AG04449 (cell line): ENCODE data around the gene MLKL.

ENCODE experiments used
- CTCF ChIA-PET: fragments of 350-600 bp; formaldehyde crosslinking; extraction: SDS; loops from one replicate; lab custom pipeline; 2021; ENCODE audit warnings: antibody characterized with exemption; lab: Yijun Ruan, JAX
- POLR2A ChIA-PET: fragments of 400-600, 350-600 bp; formaldehyde crosslinking; extraction: SDS; loops from one replicate; lab custom pipeline; 2020; ENCODE audit warnings: antibody characterized with exemption, inconsistent platforms; lab: Yijun Ruan, JAX
- DNase-seq: peaks from one replicate; pipeline ENCODE4 v3.0.0-alpha.2; 2010; ENCODE audit warnings: low read depth, low spot score
- H3K4me3 ChIP-seq: 2 replicates; pipeline ENCODE4 v1.5.1; 2011; ENCODE audit warnings: low read depth, mild to moderate bottlenecking, control low read depth, low read length
- TF ChIP-seq, protein P1 (sequence below): IDR thresholded peaks from one replicate; pipeline ENCODE4 v1.5.1; 2011; ENCODE audit warnings: mild to moderate bottlenecking, moderate library complexity, low read length, control low read depth, inconsistent platforms; ENCODE audit not compliant: insufficient read depth; ENCODE audit errors: missing control alignments

The MLKL gene

DNA sequence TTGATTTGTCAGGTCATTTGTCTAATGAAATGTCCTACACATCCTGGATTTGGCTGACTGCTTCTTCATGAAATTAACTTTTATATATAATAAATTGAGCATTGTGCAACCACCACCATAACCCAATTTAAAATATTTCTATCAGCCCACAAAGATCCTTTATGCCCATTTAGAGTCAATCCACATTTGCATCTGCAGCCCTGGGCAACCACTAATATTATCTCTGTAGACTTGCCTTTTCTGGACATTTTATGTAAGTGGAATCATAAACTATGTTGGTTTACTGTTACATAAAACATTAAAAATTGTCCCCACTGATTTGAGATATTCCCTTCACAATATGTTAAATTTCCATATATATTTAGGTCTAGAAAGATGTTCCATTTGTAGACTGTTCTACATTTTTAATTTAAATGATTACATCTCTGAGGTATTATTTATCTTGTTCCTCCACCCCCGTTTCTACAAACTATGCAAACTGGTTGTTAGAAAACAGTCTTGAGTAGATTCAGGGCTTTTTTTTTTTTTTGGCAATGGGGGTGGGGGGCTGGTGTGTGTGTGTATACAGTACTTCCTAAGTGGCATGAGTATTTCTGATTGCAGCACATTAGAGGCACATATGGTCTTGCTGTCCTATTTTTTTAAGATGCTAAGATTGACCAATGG, 50.7 kb downstream of the MLKL start:
- TF ChIP-seq, protein P1, sequence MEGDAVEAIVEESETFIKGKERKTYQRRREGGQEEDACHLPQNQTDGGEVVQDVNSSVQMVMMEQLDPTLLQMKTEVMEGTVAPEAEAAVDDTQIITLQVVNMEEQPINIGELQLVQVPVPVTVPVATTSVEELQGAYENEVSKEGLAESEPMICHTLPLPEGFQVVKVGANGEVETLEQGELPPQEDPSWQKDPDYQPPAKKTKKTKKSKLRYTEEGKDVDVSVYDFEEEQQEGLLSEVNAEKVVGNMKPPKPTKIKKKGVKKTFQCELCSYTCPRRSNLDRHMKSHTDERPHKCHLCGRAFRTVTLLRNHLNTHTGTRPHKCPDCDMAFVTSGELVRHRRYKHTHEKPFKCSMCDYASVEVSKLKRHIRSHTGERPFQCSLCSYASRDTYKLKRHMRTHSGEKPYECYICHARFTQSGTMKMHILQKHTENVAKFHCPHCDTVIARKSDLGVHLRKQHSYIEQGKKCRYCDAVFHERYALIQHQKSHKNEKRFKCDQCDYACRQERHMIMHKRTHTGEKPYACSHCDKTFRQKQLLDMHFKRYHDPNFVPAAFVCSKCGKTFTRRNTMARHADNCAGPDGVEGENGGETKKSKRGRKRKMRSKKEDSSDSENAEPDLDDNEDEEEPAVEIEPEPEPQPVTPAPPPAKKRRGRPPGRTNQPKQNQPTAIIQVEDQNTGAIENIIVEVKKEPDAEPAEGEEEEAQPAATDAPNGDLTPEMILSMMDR: no peak
- ChIA-PET CTCF (interaction anchor here (0.7 to 3.2 kb wide), 7 partner anchors 11 to 339 kb away, joined by 3 to 34 read pairs (median 5); no protein-coding TSS in a partner anchor), POLR2A (no interaction called here)
- no peak for DNase-seq
- H3K4me3 ChIP-seq: no peak overlapping the region

DNA sequence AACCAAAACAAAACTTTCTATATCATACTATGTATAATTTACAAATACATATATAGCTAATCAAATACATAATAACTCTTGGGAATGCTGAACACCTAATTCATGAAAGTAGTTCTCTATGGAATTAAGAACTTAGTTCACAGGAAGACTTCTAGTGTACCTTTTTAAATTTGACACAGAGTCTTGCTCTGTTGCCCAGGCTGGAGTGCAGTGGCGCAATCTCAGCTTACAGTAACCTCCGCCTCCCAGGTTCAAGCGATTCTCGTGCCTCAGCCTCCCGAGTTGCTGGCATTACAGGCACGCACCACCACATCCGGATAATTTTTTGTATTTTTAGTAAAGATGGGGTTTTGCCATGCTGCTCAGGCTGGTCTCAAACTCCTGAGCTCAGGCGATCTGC, 58.7 kb downstream of the MLKL start:
- no peak for DNase-seq
- ChIA-PET CTCF (interaction anchor here (1.4 to 2.4 kb wide), 3 partner anchors 10 to 14 kb away, joined by 3 to 19 read pairs (median 3); no protein-coding TSS in a partner anchor), POLR2A (no interaction called here)
- TF ChIP-seq, protein P1: no peak
- H3K4me3 ChIP-seq: no peak overlapping the region

DNA sequence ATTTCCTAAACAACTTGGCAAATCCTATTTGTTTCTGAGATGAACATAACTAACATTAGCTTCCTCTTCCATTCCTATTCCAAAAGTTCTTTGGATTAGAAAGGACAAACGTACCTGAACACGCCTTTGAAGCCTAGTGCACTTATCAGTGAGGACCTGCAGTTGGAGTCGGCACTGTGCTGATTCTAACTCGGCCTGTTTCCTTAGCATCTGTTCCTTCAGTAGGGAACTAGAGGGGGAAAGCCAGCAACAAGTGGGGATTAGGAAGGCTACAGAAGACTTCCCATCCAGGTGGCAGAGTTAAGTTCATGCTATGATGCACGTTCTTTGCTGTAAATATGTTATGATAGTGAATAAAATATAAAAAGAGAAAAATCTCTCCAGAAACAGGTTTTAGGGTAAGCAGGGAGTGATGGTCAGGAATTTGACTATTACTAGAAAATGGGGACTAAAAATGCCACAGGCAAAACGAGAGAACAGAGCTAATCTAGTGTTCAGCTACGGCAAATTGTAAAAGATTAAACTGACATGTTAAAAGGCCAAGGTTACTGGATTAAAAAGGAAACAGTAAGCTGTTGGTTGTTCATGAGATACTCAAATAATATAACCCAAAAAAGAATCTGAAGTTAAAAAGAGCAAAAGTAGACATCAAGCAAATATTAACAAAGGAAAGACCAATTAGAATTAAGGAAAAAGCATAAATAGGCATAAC, 62.8 kb downstream of the MLKL start:
- POLR2A ChIA-PET: no interaction called here
- CTCF ChIA-PET: interaction anchor here (1.0 to 3.5 kb wide), 3 partner anchors 8 to 15 kb away, joined by 3 to 18 read pairs (median 15); no protein-coding TSS in a partner anchor

DNA sequence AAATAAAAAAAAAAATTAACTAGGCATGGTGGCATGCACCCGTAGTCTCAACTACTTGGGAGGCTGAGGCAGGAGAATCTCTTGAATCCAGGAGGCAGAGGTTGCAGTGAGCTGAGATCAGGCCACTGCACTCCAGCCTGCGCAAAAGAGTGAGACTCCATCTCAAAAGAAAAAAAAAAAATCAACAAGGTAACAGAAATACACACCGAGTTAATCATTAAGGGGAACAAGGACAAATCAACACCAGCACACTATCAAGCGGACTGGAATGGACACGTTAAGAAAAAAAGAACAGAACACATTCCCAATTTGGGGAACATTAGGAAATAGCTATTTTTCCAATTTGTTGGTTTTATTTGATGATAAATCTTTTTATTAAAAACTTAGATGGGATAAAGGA, 65.4 kb downstream of the MLKL start:
- H3K4me3 ChIP-seq: no peak overlapping the region
- no peak for DNase-seq
- CTCF ChIA-PET: interaction anchor here (1.2 to 3.5 kb wide), 4 partner anchors 11 to 14 kb away, joined by 5 to 18 read pairs (median 8); no protein-coding TSS in a partner anchor
- POLR2A ChIA-PET: no interaction called here
- TF ChIP-seq, protein P1: no peak

More for the DNA sequence above, 62.8 kb downstream of the MLKL start:
- H3K4me3 ChIP-seq: no peak overlapping the region
- DNase-seq: no peak
- TF ChIP-seq, protein P1: no peak

DNA sequence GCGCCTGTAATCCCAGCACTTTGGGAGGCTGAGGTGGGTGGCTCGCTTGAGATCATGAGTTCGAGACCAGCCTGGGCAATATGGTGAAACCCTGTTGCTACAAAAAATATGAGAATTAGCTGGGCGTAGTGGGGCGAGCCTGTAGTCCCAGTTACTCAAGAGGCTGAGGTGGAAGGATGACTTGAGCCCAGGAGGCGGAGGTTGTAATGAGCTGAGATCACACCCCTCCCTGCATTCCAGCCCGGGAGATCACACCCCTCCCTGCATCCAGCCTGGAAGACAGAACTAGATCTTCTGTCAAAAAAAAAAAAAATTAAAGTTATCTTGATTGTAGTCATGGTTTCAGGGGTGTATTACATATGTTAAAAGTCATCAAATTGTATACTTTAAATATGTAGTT, 67.0 kb downstream of the MLKL start:
- H3K4me3 ChIP-seq: no peak overlapping the region
- ChIA-PET CTCF (interaction anchor here (1.1 to 1.2 kb wide), 2 partner anchors 11 to 18 kb away, joined by 4 to 5 read pairs; no protein-coding TSS in a partner anchor), POLR2A (interaction anchor here (0.7 kb wide), 1 partner anchor 331 kb away, joined by 3 read pairs; no protein-coding TSS in a partner anchor)
- TF ChIP-seq, protein P1: no peak
- no peak for DNase-seq
